Measurements from ENCODE around the gene TMEM117. TPM values are rescaled to one million over a fixed set of nuclear protein-coding genes. Genes with fewer than 3 reads are reported as not detected.

TMEM117 gene
- total RNA-seq, 1 donor from 2014 or later: 22.1 TPM

GRCh38 chr12:43872396-43872795 lies 36.5 kb downstream of the TMEM117 start:
- Histone ChIP-seq H3K9me3 (no peaks in the 10 kb centered on the region), H3K27ac (no peak overlapping the region), H3K4me3 (no peak overlapping the region), H3K36me3 (no peaks in the 10 kb centered on the region), H3K27me3 (no peaks in the 10 kb centered on the region), H3K4me1 (no peaks in the 10 kb centered on the region)
- DNase-seq (ENCODE audit: extremely low spot score in 2 of 2): no peak
- intact Hi-C loops (cut with DNase I): no loop called here
- TF ChIP-seq, protein P1, sequence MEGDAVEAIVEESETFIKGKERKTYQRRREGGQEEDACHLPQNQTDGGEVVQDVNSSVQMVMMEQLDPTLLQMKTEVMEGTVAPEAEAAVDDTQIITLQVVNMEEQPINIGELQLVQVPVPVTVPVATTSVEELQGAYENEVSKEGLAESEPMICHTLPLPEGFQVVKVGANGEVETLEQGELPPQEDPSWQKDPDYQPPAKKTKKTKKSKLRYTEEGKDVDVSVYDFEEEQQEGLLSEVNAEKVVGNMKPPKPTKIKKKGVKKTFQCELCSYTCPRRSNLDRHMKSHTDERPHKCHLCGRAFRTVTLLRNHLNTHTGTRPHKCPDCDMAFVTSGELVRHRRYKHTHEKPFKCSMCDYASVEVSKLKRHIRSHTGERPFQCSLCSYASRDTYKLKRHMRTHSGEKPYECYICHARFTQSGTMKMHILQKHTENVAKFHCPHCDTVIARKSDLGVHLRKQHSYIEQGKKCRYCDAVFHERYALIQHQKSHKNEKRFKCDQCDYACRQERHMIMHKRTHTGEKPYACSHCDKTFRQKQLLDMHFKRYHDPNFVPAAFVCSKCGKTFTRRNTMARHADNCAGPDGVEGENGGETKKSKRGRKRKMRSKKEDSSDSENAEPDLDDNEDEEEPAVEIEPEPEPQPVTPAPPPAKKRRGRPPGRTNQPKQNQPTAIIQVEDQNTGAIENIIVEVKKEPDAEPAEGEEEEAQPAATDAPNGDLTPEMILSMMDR (IDR thresholded peaks at IDR 0.05): no peak
- TF ChIP-seq POLR2AphosphoS5 (IDR thresholded peaks at IDR 0.05; ENCODE audit: insufficient read depth in 1 of 2, low read depth in 1 of 2) (no peak), POLR2A (IDR thresholded peaks at IDR 0.05) (no peak)

DNA sequence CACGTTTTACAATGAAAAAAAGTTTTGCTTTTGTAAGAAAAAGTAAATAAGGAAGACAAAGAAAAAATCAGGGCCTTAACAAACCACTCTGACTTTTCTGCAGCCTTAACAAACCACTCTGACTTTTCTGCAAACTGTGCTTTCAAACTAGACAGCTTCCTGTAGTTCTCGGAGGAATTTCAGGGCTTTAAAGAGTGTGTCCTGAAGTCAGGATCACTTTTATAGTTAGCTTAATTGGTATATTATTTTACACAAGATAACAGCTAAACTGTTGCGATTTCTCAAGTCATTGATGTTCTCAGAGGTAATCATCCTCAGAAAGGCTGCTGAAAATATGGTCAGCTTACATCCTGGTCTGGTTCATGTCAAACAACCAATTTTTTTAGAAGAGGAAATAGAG lies 42.2 kb downstream of the TMEM117 start:
- H3K36me3 ChIP-seq: no peaks in the 10 kb centered on the region
- no peak overlapping the region for H3K4me3 ChIP-seq
- H3K27ac ChIP-seq: no peak overlapping the region
- no peaks in the 10 kb centered on the region for H3K27me3 ChIP-seq
- DNase-seq (ENCODE audit: extremely low spot score in 2 of 2): no peak
- no peaks in the 10 kb centered on the region for H3K4me1 ChIP-seq
- intact Hi-C loops (cut with DNase I): no loop called here
- no peak for TF ChIP-seq POLR2A (IDR thresholded peaks at IDR 0.05)
- TF ChIP-seq POLR2AphosphoS5 (IDR thresholded peaks at IDR 0.05; ENCODE audit: insufficient read depth in 1 of 2, low read depth in 1 of 2): no peak
- TF ChIP-seq, protein P1 (IDR thresholded peaks at IDR 0.05): no peak
- no peaks in the 10 kb centered on the region for H3K9me3 ChIP-seq

- Histone ChIP-seq H3K27me3 (no peaks in the 10 kb centered on the region), H3K27ac (no peak overlapping the region), H3K36me3 (no peaks in the 10 kb centered on the region), H3K4me1 (no peaks in the 10 kb centered on the region), H3K9me3 (no peaks in the 10 kb centered on the region), H3K4me3 (no peak overlapping the region)
- intact Hi-C loops (cut with DNase I): no loop called here
- DNase-seq (ENCODE audit: extremely low spot score in 2 of 2): no peak
- TF ChIP-seq POLR2AphosphoS5 (IDR thresholded peaks at IDR 0.05; ENCODE audit: insufficient read depth in 1 of 2, low read depth in 1 of 2) (no peak), POLR2A (IDR thresholded peaks at IDR 0.05) (no peak)
- TF ChIP-seq, protein P1 (IDR thresholded peaks at IDR 0.05): no peak
Measured at GRCh38 chr12:43880547-43880946, 44.7 kb downstream of the TMEM117 start.

- TF ChIP-seq POLR2A (IDR thresholded peaks at IDR 0.05) (no peak), POLR2AphosphoS5 (IDR thresholded peaks at IDR 0.05; ENCODE audit: insufficient read depth in 1 of 2, low read depth in 1 of 2) (no peak)
- TF ChIP-seq, protein P1 (IDR thresholded peaks at IDR 0.05): peak; percentile 40 to 69 (median 57)
- no peaks in the 10 kb centered on the region for H3K36me3 ChIP-seq
- DNase-seq (ENCODE audit: extremely low spot score in 2 of 2): no peak
- H3K27me3 ChIP-seq: no peaks in the 10 kb centered on the region
- no peaks in the 10 kb centered on the region for H3K9me3 ChIP-seq
- intact Hi-C loops (cut with DNase I): no loop called here
- H3K4me3 ChIP-seq: no peak overlapping the region
- no peak overlapping the region for H3K27ac ChIP-seq
- H3K4me1 ChIP-seq: no peaks in the 10 kb centered on the region
Measured at GRCh38 chr12:43882578-43883178, 46.8 kb downstream of the TMEM117 start.

DNA sequence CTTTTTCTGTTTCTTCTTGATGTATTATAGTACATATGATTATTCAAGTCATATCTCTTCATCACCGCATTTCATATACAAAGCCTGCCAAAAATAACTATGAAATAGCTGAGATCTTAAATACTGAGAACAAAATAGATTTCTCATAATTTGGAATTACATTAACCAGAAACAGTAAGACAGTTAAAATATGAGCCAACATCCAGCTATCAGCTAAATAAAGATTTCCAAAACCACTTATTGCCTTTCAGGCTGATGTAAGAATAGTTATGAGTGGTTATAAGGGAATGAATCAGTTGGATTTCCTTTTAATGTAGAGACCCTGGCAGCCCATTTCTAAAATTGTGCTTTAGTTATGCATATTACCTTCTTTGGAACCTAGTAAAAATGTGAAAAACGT lies 47.4 kb downstream of the TMEM117 start:
- no peak overlapping the region for H3K4me3 ChIP-seq
- H3K9me3 ChIP-seq: no peaks in the 10 kb centered on the region
- TF ChIP-seq, protein P1 (IDR thresholded peaks at IDR 0.05): no peak
- no peak for TF ChIP-seq POLR2A (IDR thresholded peaks at IDR 0.05)
- TF ChIP-seq POLR2AphosphoS5 (IDR thresholded peaks at IDR 0.05; ENCODE audit: insufficient read depth in 1 of 2, low read depth in 1 of 2): no peak
- DNase-seq (ENCODE audit: extremely low spot score in 2 of 2): no peak
- intact Hi-C loops (cut with DNase I): no loop called here
- H3K4me1 ChIP-seq: no peaks in the 10 kb centered on the region
- H3K27ac ChIP-seq: no peak overlapping the region
- H3K36me3 ChIP-seq: no peaks in the 10 kb centered on the region
- no peaks in the 10 kb centered on the region for H3K27me3 ChIP-seq
